LHCN-M2 (cell line): ENCODE measurements around the gene ABCA2. TPM values are rescaled to one million over a fixed set of nuclear protein-coding genes. Genes with fewer than 3 reads are reported as not detected.

Source experiments
- DNase-seq: peaks from one replicate; pipeline ENCODE4 v3.0.0-alpha.2; 2012; ENCODE audit warnings: low read depth
- total RNA-seq: library from RNA; depleted of rRNA; stranded (reverse); fragments of >200 nt; gene quantifications from 2 replicates; pipeline ENCODE4 v1.2.3, GENCODE V29; 2014

The ABCA2 gene
- total RNA-seq, 1 experiment from 2014 or later = 15.5 TPM

GRCh38 chr9:136996361-136997292, 31.4 kb downstream of the ABCA2 start, which contains the start of gene CLIC3:
CLIC3 (minus strand) TSS chr9:136996568; CDS start chr9:136996543, 25 bp downstream.
- no peak for DNase-seq

- no peak for DNase-seq
These were observed 32.2 kb downstream of the ABCA2 start for GRCh38 chr9:136995772-136996311.

DNA sequence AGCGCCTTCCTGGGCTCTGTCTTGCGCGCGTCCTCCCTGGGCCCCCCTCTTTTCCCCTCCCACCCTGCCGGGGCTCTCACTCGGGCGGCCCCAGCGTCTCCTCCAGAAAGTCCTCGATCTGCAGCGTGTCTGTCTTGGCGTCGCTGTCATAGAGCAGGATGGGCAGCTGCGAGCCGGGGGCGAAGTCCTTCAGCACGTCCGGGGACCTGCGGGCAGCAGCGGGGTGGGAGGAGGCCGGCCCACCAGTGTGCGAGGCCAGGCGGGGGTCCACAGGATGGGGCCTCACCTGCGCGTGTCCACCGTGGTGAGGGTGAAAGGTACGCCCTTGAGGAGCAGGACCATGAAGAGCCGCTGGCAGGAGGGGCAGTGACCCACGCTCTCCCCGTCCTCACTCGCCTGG, 32.7 kb downstream of the ABCA2 start:
- no peak for DNase-seq

GRCh38 chr9:136994888-136995230, 33.2 kb downstream of the ABCA2 start:
- no peak for DNase-seq

GRCh38 chr9:136994180-136994887, 33.7 kb downstream of the ABCA2 start:
- no peak for DNase-seq

- DNase-seq = no peak
These were observed 35.1 kb downstream of the ABCA2 start for GRCh38 chr9:136992819-136993369.

DNA sequence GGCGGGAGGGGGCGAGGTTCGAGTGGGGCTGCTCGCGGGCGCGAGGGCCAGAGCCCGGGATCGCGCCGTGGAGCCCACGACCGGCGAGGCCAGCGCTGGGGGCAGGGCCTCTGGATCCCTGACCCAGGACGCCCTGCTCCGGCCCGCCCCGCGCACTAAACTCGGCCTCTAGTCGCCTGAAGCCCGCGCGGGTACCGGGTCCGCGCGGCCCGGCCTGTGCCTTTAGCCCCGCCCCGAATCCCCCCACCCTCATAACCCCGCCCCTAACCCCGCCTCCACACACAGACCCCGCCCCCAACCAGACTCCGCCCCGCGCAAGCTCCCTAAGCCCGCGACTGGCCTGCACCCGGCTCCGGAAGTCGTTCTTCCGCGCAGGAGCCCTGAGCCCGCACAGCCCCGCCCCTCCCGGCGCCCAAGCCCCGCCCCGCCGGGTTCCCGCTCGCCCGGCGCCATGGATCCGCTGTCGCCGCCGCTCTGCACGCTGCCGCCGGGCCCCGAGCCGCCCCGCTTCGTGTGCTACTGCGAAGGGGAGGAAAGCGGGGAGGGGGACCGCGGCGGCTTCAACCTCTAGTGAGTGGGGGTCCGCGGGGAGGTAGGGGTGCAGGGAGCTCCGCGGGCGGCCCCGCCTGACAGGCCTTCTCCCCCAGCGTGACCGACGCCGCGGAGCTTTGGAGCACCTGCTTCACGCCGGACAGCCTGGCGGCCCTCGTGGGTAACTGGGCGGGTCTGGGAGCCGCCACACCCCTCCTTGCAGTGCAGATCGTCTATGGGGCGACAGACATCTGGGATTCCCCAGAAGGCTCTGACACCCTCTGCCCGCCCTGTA, 35.8 kb downstream of the ABCA2 start, which contains the start of gene PAXX:
PAXX (plus strand) TSS at position 430 of the 826 bp plus-strand sequence; CDS start at position 452, 22 bp downstream.
- DNase-seq = peak; percentile 76

DNA sequence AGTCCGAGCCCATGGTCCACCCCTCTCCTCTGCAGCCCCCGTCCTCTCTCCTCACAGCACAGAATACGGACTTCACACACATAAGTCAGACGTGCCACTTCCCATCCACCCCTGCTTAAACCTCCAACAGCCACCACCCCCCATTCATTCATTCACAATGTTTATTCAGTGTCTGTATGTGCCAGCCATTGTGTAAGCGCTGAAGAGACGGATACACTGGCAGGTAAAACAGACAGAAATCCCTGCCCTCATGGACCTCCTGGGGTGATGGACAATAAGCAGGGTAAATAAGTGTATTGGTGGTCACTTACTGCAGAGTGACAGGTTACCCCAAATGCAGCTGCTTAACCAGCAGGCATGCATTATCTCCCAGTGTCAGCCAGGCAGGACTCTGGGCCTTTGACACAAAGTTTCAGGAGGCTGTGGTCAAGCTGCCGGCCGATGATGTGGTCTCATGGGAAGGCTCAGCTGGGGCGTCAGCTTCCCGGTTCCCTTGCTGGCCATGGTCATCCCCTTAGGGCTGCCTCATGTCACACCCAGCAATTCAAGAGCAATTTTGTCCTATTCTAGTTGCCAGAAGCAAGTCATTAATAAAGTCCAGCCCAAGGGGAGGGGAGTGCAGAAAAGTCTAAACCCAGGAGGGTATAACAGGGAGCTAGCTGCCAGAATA, 37.7 kb downstream of the ABCA2 start:
- no peak for DNase-seq

DNA sequence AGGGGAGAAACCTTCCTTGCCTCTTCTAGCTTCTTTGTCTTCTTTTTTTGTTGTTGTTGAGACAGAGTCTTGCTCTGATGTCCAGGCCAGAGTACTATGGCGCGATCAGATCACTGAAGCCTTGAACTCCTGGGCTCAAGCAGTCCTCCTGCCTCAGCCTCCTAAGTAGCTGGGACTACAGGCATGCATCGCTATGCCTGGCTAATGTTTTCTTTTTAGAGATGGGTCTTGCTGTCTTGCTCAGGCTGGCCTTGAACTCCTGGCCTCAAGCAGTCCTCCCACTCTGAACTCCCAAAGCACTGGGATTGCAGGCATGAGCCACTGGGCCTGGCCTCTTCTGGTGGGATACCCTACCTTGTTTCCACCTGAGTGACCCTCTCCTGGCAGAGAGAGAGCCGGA, 39.2 kb downstream of the ABCA2 start:
- no peak for DNase-seq

GRCh38 chr9:136985853-136986252, 42.2 kb downstream of the ABCA2 start:
- DNase-seq = no peak

DNA sequence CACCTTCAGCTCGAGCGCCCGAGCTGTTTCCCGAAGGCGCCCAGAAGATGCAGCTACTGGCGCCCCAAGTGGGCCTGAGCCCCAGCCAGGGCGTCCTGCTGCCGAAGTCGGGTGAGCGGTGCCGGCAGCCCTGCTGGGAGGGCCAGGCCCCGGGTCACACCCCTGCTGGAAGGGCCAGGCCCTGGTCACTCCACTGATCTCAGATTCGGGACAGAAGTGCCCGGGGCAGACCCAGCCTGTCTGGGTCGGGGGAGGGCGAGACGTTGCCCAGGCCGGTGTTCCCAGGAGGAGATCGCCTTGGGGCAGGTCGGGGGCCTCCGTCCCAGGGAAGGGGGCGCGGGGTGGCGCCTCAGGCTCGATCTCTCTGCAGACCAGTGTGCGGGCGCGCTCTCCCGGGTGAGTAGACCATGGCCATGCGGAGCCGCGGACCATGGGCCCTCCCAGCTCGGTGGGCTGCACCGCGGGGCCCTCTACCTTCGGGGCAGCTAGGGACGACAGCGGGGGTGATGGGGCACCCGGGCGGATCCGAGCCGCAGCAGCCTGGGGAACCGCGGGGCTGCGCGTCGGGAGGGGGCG, 42.9 kb downstream of the ABCA2 start:
- DNase-seq = no peak

DNA sequence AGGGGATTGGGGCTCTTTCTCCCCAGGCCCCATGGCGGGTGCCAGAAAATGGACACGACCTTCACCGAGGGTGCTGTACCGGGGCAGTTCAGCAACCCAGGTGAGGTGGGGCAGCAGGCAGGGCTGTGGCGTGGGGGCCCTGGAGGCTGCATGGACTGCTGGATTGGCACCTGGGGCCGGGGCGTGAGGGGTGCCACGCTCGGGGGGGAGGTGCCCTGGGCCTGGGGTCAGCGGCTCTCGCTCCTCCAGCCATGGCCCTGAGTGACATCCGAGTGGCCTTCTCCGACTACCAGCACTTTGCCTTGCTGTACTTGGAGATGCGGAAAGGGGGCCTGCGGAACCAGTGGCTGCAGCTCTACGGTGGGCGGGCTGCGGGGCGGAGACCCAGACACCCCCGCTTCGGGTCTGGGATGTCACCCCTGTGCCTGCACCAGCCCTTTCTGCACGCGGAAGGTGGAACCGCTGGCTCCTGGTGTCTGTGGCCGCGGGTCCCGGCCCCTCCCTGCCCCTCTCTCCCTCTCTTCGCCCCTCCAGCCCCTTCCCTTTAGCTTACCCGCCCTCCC, 43.5 kb downstream of the ABCA2 start:
- DNase-seq = no peak

DNA sequence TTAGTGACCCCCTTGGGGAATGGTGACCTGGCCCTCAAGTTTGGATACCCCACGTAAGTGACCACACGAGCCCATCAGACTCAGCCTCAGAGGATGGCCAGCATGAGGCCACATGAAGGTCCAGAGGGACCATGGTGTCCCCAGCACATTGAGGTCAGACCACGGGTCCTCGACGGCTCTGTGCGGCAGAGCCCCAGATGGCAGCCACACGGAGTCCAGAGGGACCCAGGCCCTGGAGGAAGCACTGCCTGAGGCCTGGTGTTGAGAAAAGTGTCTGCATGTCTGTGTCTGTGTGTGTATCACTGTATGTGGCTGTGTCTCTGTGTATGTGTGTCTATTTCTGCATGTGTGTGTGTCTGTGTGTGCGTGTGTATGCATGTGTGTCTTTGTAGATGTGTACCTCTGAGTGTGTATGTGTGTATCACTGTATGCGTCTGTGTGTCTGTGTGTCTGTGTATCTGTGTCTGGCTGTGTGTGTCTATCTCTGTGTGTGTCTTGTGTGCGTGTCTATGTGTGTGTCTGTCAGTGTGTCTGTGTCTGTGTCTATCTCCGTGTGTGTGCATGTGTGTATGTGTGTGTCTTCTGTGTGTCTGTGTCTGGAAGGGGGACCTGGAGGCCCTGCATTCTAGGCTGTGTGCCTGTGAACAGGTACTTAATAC, 44.3 kb downstream of the ABCA2 start:
- no peak for DNase-seq

- DNase-seq = no peak
These were observed 44.9 kb downstream of the ABCA2 start for GRCh38 chr9:136983167-136983566.

DNA sequence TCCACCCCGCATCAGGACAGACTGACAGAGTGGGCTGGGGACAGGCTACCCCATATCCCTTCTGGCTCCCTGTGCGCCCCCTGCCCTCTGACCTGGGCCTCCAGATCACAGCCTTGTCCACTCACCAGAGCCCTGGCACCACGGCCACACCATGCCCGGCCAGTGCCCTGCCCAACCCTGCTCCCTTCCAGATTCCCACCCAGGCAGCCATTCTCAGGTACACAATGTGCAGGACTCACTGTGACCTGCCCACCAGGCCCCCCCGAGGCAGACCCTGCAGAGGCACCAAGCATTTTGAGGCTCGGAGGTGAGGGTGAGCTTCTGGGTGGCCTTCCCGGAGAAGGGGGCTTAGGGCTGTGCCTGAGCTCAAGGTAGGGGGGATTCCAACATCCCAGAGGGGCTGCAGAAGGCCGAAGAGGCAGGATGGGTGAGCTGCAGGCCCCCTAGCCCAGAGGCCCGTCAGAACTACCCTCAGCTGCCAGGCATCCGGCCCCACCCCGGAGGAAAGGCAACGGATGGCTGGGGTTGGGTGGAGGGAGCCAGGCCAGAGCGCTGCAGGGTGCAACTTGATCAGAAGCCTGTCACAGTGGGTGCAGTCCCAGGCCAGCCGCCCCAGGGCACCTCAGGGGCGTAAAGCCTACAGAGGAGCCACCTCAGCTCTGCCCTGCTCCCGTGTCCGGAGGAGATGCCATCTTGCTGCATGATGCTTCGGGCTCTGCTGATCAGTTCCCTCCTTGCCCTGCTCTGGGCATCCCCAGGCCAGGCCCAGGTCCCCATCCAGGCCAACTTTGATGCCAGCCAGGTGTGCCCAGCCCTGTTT, 45.6 kb downstream of the ABCA2 start, which contains the start of gene LCNL1:
LCNL1 (plus strand) TSS at position 762 of the 820 bp plus-strand sequence. CDS start 594 bp downstream, outside the sequence.
- DNase-seq = no peak

GRCh38 chr9:136981588-136982231, 46.3 kb downstream of the ABCA2 start:
- DNase-seq = no peak

DNA sequence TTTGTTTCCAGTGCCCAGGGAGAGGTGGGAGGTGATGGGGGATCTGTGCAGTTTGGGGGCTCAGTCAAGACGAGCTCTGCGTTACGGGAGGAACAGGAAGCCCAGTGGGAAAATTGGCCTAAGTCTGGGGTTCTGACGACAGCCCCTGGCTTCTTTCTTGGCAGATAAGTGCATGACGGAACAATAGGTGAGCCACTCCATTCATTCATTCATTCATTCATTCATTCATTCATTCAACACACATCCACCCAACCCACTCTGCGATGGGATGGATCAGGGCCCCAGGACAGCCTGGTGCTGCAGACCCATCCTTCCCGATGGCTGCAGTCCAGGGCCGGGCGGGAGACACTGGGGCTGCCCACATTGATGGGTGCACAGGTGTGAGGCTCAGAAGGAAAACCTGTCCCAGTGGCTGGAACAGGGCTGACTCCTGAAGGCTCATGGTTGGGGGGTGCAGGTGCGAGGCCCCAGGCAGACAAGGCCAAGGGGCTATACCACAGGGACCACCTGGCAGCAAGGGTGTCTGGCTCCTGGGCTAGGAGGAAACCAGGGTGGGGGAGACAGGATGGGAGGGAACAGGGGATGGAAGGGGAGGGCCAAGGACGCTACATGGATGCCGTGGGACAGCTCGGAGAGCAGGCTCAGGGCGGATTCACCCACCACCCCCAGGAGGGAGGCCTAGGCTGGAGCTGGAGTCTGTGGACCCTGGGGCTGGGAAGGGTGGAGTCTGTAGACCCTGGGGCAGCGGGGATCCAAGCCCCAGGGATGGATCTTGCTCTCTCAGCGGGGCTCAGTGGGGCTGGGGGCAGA, 47.2 kb downstream of the ABCA2 start:
- no peak for DNase-seq
